Measurements from ENCODE around the gene ATP6V0D1.

ATP6V0D1 gene

GRCh38 chr16:67445441-67445912 is 35.5 kb downstream of the ATP6V0D1 start:
- DNase-seq (ENCODE audit: low read depth): no peak

- DNase-seq (ENCODE audit: low read depth): no peak
Observed at GRCh38 chr16:67445126-67445426, 35.9 kb downstream of the ATP6V0D1 start.

GRCh38 chr16:67444259-67445125 is 36.5 kb downstream of the ATP6V0D1 start:
- no peak for DNase-seq (ENCODE audit: low read depth)

- no peak for DNase-seq (ENCODE audit: low read depth)
Observed at GRCh38 chr16:67443265-67443664, 37.7 kb downstream of the ATP6V0D1 start.

- DNase-seq (ENCODE audit: low read depth): no peak
Observed at GRCh38 chr16:67442581-67443255, 38.2 kb downstream of the ATP6V0D1 start.

GRCh38 chr16:67441907-67442306 is 39.0 kb downstream of the ATP6V0D1 start:
- no peak for DNase-seq (ENCODE audit: low read depth)

GRCh38 chr16:67441271-67441753 is 39.6 kb downstream of the ATP6V0D1 start:
- no peak for DNase-seq (ENCODE audit: low read depth)

GRCh38 chr16:67438824-67439393 is 42.0 kb downstream of the ATP6V0D1 start:
- DNase-seq (ENCODE audit: low read depth): no peak

- no peak for DNase-seq (ENCODE audit: low read depth)
Observed at GRCh38 chr16:67438098-67438791, 42.7 kb downstream of the ATP6V0D1 start.

- no peak for DNase-seq (ENCODE audit: low read depth)
Observed at GRCh38 chr16:67437513-67437912, 43.4 kb downstream of the ATP6V0D1 start.

GRCh38 chr16:67436640-67437193 is 44.2 kb downstream of the ATP6V0D1 start:
- no peak for DNase-seq (ENCODE audit: low read depth)

GRCh38 chr16:67435758-67436164 is 45.2 kb downstream of the ATP6V0D1 start:
- no peak for DNase-seq (ENCODE audit: low read depth)

- DNase-seq (ENCODE audit: low read depth): no peak
Observed at GRCh38 chr16:67433131-67433719, 47.7 kb downstream of the ATP6V0D1 start.

- DNase-seq (ENCODE audit: low read depth): no peak
Observed at GRCh38 chr16:67432506-67432890, 48.5 kb downstream of the ATP6V0D1 start.

GRCh38 chr16:67431775-67432505 is 49.0 kb downstream of the ATP6V0D1 start:
- no peak for DNase-seq (ENCODE audit: low read depth)

GRCh38 chr16:67430977-67431774 is 49.8 kb downstream of the ATP6V0D1 start, which contains the start of gene HSD11B2:
HSD11B2 (plus strand) TSS chr16:67431121; CDS start chr16:67431249, 128 bp downstream.
- peak; percentile 68 for DNase-seq (ENCODE audit: low read depth)

GRCh38 chr16:67430504-67430976 is 50.4 kb downstream of the ATP6V0D1 start:
- DNase-seq (ENCODE audit: low read depth): no peak

- no peak for DNase-seq (ENCODE audit: low read depth)
Observed at GRCh38 chr16:67429799-67430503, 51.0 kb downstream of the ATP6V0D1 start.

All from EH (cell line).